NK-92 (cell line): ENCODE data around the gene MYH11.
"Not testable (repeated sequence)": the region's sequence is repeated elsewhere in the genome, so short reads cannot be mapped to it uniquely, and the experiment has no call there.

Experiments
- DNase-seq: peaks from one replicate; lab custom pipeline; 2025; ENCODE audit not compliant: unreplicated experiment; lab: John Stamatoyannopoulos, UW

Gene MYH11

DNA sequence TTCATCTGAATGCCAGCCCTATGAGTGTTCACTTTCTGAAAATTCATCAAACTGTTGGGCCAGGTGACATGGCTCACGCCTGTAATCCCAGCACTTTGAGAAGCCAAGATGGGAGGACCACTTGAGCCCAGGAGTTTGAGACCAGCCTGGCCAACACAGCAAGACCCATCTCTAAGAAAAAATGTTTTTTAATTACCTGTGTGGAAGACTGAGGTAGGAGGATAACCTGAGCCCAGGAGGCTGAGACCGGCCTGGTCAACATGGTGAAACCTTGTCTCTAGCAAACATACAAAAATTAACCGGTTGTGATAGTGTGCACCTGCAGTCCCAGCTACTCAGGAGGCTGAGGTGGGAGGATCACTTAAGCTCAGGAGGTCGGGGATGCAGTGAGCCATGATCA lies 10.3 kb downstream of the MYH11 start:
- no peak for DNase-seq

GRCh38 chr16:15843635-15844279 lies 13.1 kb downstream of the MYH11 start:
- no peak for DNase-seq

DNA sequence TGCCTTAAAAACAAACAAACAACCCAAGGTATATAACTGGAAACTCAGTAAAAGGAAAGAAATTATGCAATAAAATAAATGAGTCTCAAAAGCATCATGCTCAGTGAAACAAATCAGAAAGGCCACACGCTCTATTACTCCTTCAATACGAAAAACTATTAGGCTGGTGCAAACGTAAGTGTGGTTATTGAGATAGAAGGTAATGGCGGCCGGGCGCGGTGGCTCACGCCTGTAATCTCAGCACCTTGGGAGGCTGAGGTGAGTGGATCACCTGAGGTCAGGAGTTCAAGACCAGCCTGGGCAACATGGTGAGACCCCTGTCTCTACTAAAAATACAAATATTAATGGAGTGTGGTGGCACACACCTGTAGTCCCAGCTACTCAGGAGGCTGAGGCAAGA lies 17.6 kb downstream of the MYH11 start:
- DNase-seq, result not testable (repeated sequence)

DNA sequence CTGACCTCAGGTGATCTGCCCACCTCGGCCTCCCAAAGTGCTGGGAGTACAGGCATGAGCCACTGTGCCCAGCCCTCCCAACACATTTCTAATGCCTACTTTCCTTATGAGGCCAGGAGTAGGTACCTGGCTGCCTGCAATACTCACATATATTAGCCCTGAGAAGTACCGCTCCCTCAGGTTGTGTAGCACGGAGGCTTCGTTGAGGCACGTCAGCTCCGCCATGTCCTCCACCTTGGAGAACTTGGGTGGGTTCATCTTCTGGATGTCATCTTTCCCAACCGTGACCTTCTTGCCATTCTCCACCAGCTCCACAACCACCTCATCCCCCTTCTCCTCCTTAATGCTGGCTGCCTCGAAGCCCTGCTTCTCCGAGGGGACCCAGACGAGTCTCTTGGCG lies 19.1 kb downstream of the MYH11 start:
- DNase-seq, result no peak

DNA sequence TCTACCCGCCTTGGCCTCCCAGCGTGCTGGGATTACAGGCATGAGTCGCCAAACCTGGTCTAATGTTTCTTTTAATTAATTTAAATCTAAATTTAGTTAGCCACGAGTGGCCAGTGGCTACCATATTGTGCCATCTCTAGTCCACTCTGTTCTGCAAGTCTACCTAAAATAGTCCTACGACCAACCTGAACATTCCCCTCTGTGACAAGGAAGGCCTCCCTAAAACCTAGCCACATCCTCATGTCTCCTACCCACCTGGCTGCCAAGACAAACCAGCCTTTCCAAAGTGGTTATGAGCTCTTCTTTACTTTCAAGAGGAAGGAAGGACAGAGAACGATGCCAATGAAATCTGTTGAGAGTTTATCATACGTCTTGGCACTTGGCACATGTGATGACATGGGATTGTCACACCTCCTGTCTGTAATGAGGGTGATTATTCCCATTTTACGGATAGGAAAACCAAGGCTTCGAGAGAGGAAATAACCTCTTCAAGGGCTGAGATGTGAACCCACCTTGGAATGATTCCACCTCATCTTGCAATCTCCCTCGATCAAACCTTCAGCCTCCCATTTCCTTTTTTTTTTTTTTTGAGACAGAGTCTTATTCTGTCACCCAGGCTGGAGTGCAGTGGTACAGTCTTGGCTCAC lies 19.7 kb downstream of the MYH11 start:
- DNase-seq, result no peak

DNA sequence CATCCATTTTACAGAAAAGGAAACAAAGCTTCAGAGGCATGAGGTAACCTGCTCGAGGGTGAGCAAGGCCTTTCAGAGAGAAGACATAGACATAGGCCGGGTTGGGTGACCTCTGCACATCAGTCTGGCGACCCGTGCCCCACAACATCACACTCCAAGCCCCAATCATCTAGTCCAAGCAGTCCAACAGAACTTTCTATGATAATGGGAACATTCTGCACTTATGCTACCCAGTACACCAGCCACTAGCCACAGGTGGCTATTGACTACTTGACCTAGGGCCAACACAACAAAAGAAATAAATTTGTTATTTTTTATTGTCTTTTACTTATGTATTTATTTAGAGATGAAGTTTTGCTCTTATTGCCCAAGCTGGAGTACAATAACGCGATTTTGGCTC lies 20.8 kb downstream of the MYH11 start:
- no peak for DNase-seq

DNA sequence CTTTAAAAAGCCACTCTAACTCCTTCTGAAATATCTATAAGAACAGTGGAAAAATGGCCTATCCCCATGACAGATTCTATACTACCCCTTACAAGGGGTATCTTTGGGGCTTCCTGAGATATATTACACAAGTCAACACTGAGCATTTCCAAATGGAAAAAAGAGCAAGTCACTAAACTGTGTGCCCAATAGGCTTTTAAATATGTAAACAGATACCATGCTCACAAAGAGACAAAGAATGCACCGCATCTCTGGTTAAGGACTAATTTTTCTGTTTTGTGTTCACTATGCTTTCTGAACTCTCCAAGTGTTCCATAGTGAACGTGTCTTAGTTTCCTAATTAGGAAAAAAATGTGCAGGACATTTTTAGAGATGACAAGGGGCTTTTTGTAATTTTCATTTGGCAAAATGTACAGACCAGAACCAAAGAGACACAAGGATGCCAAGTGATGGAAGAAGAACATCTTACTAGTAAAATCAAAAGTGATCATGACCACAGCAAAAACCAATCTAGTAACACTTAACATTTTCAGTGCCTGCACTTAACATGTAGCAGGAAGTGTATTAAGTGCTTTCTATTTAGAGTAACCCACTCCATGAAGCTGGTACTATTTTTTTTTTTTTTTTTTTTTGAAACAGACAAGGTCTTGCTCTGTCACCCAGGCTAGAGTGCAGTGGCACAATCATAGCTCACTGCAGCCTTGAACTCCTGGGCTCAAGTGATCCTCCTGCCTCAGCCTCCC lies 21.5 kb downstream of the MYH11 start:
- DNase-seq, result no peak

GRCh38 chr16:15834502-15834901 lies 22.3 kb downstream of the MYH11 start:
- no peak for DNase-seq

DNA sequence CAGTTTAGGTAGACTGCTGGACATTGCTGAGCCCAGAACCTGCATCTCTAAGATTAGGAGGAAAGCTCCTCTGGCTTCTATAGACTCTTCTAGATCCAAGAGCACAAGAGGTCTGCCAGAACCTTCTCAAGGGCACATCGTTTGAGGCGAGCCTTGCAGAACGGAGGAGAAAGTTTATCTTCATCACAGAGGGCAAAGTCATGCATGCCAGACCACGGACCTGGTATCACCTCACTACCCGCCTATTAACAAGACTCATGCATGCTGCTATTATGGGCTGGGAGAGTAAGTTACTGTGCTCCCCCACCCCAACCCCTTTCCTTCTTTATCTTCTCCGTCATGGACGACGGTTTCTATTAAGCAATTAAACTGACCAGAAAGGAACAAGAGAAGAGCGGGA lies 23.3 kb downstream of the MYH11 start:
- DNase-seq, result no peak

DNA sequence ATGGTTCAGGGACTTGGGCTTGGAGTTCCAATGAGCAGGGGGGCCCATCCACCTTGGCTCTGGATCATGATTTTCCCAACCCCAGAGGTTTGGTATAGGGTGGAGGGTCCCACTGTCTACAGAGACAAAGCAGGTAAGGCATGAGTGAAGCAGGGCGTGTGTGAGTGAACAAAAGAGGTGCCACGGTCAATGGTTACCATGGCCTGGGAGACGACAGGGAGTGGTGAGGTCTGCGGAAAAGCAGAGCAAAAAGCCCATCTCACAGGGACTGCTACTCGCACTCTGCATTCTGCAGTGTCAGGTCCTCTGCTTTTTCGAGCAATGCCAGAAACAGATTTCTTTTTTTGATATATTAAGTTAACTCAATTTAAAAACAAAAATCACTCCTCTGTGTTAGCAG lies 24.6 kb downstream of the MYH11 start:
- DNase-seq, result no peak

- DNase-seq, result no peak
These were observed 25.9 kb downstream of the MYH11 start for GRCh38 chr16:15830832-15831451.

GRCh38 chr16:15829460-15829859 lies 27.4 kb downstream of the MYH11 start:
- DNase-seq, result no peak

DNA sequence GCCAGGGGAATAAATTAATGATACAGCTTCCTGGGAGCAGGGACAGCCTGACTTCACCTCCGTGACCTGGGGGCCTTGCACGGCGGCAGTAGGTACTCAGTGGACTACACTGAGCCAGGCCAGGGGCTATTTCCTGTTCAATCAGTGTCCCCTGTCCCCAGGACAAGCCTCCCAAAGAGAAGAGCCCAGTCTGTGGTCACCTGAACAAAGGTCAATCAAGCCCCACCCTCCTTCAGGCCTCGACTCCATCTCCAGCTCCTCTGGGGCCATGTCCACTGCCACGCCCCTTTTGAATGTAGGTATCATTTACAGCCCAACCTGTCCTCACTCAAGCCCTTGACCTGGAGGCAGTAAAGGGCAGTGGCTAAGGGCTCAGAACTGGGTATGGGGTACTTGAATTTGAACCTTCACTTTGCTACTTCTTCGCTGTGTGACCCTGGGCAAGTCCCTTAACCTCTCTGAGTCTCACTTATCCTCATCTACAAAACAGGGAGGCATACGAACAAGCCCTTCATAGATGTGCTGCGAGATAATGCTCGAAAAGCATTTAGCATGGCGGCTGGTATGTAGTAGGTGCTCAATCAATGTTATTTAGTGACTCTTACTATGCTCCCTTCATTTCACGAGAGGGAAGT lies 29.0 kb downstream of the MYH11 start:
- no peak for DNase-seq

DNA sequence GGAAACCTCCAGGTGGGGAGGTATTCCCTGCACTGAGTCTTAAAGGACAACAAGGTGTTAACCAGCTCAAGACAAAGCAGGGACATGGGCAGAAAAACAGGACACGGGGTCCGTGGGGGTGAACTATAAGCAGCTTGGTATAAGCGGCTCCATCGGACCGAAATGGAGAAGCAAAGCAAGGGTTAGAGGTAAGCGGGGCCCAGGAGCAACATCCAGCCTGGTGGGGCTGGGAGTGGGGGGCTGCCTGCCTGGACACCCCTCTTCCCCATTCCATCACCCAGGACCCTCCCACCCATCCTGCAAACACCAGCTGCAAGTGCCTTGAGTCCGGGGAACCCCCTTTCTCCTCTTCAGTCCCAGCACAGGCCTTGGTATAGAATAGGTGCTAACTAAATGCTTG lies 29.5 kb downstream of the MYH11 start:
- no peak for DNase-seq

DNA sequence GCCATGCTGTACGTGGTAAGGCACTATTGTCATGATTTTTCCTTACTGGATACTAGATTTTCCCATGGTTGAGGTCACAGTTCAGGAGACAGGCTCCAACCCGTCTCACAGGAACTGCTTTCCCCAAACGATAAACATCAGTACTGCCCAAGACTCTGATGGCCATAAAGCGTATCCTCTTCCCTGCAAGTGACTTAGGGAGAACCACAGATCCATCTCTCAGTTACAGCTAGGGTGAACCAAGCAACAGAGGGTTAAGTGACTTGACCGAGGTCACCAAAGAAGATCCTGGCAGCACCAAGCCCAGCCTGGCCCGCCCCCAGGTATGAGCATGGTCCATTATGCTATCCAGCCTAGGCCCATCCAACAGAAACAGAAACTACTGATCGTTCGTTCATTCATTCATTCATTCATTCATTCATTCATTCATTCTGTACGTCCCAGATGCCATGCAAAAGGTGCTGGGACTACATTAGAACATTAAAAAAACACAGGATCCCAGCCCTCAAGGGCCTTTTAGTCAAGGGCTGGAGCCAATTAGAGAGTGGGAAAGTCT lies 31.0 kb downstream of the MYH11 start:
- DNase-seq, result no peak

GRCh38 chr16:15822957-15823356 lies 33.9 kb downstream of the MYH11 start:
- no peak for DNase-seq

- no peak for DNase-seq
These were observed 36.0 kb downstream of the MYH11 start for GRCh38 chr16:15820837-15821236.

DNA sequence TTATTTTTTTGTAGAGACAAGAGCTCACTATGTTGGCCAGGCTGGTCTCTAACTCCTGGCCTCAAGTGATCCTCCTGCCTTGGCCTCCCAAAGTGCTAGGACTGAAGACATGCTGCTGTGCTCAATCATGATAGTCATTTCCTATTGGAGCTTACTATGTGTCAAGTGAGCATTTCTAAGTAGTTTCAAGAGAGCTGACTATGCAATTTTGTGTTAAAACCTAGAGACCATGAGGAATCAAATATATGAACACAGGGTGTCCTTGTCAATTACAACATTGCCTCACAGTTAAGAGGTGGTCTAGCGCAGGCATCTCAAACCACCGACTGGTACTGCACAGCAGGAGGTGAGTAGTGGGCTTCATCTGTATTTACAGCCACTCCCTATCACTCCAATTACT lies 37.8 kb downstream of the MYH11 start:
- no peak for DNase-seq

DNA sequence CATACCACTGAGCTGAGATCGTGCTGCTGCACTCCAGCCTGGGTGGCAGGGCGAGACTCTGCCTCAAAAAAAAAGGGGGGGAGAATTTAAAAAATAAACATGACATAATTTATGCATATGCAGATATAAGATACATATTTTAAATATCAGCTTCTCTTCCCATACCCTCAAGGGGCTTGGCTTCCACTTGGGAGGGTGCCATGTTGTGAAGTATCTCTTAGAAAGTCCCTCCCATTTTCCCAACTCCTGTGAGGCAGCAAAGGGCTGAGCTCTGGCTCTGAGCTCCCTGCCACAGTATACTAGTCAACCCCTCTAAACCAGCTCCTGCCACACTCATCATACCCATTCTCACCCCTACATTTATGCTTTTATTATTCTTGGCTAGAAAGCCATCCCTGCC lies 39.4 kb downstream of the MYH11 start:
- DNase-seq, result no peak

DNA sequence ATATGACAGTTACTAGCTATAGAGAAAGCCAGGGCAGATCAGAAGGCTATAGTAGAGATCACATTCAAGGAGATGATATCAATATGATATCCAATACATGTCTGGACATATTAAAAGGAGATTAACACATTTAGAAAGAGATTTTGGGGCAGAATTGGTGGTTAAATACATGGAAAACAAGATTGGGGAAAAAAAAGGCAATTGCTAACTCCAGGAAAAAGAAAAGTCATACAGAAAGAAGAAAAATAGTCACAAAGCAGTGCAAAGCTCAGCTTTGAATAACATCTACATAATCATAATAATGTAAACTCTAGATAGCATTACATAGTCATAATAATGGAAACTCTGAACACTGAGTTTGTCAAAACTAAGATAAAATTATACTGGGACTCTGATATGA lies 40.6 kb downstream of the MYH11 start:
- DNase-seq, result no peak

GRCh38 chr16:15812401-15812750 lies 44.5 kb downstream of the MYH11 start:
- DNase-seq, result not testable (repeated sequence)
